GM12864 (cell line): Measurements from ENCODE around the gene NOTCH4.

Experiments used
- DNase-seq: peaks from one replicate; pipeline ENCODE4 v3.0.0-alpha.2; 2011; ENCODE audit warnings: low read depth
- H3K4me3 ChIP-seq: 2 replicates; pipeline ENCODE4 v1.5.1; 2011; ENCODE audit warnings: mild to moderate bottlenecking, low read depth, low read length, control low read depth
- TF ChIP-seq, protein P1 (sequence below): IDR thresholded peaks from 2 replicates; pipeline ENCODE4 v1.5.1; 2011; ENCODE audit warnings: low read depth, mild to moderate bottlenecking, moderate library complexity, low read length, control low read depth, inconsistent platforms; ENCODE audit errors: missing control alignments

The NOTCH4 gene

DNA sequence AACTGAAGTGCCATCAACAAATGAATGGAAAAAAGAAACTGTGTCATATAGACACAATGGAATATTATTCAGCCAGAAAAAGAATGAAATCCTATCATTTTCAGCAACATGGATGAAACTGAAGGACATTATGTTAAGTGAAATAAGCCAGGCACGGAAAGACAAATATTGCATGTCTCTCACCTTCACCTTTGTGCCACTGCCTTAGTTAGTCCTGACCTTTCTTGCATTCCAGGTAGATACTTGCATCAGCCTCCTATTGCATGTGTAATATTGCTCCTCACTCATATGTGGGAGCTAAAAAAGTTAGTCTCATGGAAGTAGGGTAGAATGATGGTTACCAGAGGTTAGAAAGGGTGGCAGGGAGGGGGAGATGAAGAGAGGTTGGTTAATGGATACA, 14.9 kb downstream of the NOTCH4 start:
- no peak overlapping the region for H3K4me3 ChIP-seq
- no peak for DNase-seq
- TF ChIP-seq, protein P1, sequence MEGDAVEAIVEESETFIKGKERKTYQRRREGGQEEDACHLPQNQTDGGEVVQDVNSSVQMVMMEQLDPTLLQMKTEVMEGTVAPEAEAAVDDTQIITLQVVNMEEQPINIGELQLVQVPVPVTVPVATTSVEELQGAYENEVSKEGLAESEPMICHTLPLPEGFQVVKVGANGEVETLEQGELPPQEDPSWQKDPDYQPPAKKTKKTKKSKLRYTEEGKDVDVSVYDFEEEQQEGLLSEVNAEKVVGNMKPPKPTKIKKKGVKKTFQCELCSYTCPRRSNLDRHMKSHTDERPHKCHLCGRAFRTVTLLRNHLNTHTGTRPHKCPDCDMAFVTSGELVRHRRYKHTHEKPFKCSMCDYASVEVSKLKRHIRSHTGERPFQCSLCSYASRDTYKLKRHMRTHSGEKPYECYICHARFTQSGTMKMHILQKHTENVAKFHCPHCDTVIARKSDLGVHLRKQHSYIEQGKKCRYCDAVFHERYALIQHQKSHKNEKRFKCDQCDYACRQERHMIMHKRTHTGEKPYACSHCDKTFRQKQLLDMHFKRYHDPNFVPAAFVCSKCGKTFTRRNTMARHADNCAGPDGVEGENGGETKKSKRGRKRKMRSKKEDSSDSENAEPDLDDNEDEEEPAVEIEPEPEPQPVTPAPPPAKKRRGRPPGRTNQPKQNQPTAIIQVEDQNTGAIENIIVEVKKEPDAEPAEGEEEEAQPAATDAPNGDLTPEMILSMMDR: no peak

DNA sequence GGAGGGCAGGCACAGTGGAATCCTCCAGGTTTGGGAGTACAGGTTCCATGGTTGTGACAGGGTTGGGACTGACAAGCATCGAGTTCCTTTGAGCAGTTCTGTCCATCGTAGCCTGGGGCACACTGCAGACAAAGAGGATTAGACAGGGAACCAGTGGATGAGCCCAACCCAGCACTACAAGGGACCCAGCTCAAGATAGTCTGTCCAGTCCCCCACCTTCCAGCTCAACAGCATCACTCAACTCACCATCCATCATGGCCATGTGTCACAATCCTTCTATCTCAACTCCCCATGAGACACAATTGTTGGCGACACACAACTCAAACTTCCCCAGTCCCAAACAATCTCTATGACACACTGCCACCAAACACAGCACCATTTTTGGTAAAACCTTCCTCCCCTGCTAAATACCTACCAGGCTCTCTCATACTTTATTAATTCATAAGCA, 19.6 kb downstream of the NOTCH4 start:
- no peak overlapping the region for H3K4me3 ChIP-seq
- no peak for DNase-seq
- TF ChIP-seq, protein P1: no peak

DNA sequence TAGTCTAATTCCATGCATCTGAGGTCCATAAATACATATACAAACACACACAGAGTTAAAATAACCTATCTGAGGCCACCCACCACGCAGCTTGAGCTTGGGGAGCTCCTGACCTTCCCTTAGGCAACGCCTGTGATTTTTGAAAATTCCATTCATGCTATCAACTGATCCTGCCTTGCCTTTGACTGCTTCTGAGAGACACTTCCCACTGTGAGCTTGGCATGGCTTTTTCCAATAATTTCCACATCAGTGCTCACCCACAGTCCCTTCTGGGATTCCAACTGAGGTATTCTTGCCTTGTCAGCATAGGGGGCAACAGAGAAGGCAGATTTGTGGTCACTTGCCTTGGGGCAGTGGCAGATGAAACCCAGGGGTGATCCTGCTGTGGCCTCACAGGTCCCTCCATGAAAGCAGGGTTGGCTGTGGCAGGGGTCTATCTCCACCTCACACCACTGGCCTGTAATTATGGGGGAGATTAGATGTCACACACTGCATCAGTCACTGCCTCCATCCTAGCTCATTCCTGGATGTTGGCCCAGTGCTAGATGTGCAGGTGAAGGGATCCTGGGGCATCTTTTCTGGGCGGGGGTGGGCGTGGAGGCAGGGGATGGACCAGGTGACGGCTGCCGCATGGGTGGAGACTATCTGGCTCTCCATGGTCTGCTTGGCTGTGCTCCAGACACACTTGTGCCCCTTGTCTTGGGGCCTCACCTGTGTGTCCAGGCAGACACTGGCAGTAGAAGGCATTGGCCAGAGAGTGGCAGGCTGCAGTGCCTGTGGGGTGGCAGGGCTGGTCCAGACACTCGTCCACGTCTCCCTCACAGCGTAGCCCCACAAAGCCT, 20.2 kb downstream of the NOTCH4 start:
- TF ChIP-seq, protein P1: no peak
- no peak overlapping the region for H3K4me3 ChIP-seq
- no peak for DNase-seq

DNA sequence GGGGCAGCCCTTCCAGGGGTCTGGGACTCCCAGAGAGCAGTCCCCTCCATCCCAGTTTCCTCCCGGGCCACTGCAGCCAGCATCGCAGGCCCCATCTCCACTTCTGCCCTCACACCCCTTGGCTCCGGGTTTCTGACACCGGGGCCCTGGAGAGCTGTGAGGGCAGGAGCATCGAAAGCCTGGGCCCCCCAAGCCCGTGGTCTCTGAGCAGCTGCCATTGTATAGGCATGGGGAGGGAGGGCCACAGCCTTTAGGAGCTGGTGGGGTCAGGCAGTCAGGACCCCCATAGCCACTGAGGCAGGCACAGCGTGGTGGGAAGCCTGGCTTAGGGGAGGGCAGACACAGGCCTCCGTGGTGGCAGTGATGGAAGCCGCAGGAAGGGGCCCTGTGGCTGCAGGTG, 21.7 kb downstream of the NOTCH4 start:
- TF ChIP-seq, protein P1: no peak

DNA sequence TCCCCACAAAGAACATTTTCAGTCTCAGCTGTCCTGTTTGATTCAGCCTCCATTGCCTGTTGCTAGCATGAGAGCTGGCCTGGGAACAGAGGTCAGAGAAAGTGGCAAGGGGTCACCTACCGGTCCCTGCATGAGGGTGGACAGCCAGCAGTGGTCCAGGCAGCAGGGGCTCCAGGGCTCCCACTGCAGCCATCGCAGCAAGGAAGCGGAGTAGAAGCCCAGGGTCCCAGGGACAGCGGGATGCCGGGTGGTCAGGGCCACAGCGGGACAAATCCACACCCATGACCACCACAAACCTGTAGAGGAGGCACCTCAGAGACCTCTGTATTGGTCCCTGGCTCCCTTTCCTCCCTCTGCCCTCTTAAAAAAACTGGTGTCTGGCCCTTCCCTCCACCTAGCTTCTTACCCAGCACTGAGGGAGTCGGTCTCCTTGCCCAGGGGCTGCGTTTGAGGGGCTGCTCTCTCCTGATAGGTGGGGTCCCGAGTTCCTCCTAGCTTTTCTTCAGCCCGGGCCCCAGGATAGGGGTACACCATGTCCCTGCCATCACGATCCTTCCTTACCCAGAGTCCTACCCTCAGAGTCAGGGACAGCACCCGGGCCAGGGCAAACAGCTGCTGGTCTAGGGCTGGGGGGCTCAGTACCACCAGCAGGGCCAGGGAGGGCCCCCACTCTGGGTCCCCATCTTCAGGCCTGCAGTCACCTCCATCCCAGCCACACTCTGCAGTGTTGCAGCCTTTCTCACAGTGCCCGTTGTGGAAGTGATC, 23.0 kb downstream of the NOTCH4 start:
- no peak overlapping the region for H3K4me3 ChIP-seq
- DNase-seq: no peak
- TF ChIP-seq, protein P1: no peak

More for the DNA sequence above, 21.7 kb downstream of the NOTCH4 start:
- no peak for DNase-seq
- no peak overlapping the region for H3K4me3 ChIP-seq

DNA sequence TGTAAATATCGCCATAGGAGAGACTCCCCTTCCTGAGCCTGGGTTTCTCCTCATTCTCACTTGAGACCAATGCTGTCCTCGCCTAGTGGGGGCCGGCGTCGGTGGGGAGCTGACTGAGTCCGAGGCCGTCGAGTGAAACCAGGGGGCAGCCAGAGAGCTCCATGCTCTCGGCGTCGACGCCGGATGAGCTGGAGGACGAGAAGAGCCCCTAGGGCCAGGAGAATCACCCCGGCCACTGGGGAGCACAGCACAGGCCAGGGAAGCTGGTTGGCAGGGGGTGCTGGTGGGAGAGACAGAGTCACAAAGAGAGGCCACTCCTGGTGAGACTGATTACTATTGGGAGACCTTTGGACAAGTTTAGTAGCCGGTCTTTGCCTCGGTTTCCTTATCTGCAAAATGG, 25.0 kb downstream of the NOTCH4 start:
- DNase-seq: no peak
- no peak overlapping the region for H3K4me3 ChIP-seq
- TF ChIP-seq, protein P1: no peak
